HG03139 (cell line): Measurements from ENCODE around the gene TRAPPC6A.

Source experiments
- ATAC-seq: cut with Tn5 transposase; IDR thresholded peaks from one replicate; pipeline ENCODE4 v1.9.1; 2021; ENCODE audit not compliant: unreplicated experiment

TRAPPC6A gene

GRCh38 chr19:45186509-45187334, 8.7 kb upstream of the TRAPPC6A start:
- no peak for ATAC-seq

GRCh38 chr19:45184115-45184514, 6.1 kb upstream of the TRAPPC6A start:
- no peak for ATAC-seq

GRCh38 chr19:45182758-45183157, 4.7 kb upstream of the TRAPPC6A start:
- ATAC-seq, result no peak

GRCh38 chr19:45180936-45181335, 2.9 kb upstream of the TRAPPC6A start:
- no peak for ATAC-seq

GRCh38 chr19:45179892-45180370, 1.9 kb upstream of the TRAPPC6A start:
- no peak for ATAC-seq

- ATAC-seq, result no peak
Measured at GRCh38 chr19:45179072-45179891, 1.2 kb upstream of the TRAPPC6A start.

GRCh38 chr19:45178262-45179071, 430 bp upstream of the TRAPPC6A start, which contains the start of gene BLOC1S3:
TSS of gene BLOC1S3 (plus strand) at chr19:45178784. CDS start at chr19:45179297, 513 bp downstream.
- ATAC-seq, result peak; percentile 72

GRCh38 chr19:45175515-45176345, 2.3 kb downstream of the TRAPPC6A start:
- no peak for ATAC-seq

- no peak for ATAC-seq
Measured at GRCh38 chr19:45173816-45174215, 4.2 kb downstream of the TRAPPC6A start.

GRCh38 chr19:45172611-45173208, 5.3 kb downstream of the TRAPPC6A start:
- no peak for ATAC-seq

- no peak for ATAC-seq
Measured at GRCh38 chr19:45172173-45172572, 5.9 kb downstream of the TRAPPC6A start.

- no peak for ATAC-seq
Measured at GRCh38 chr19:45171211-45171623, 6.8 kb downstream of the TRAPPC6A start.

GRCh38 chr19:45170146-45171106, 7.6 kb downstream of the TRAPPC6A start:
- ATAC-seq, result no peak

- no peak for ATAC-seq
Measured at GRCh38 chr19:45169602-45170001, 8.4 kb downstream of the TRAPPC6A start.

- ATAC-seq, result no peak
Measured at GRCh38 chr19:45168767-45169351, 9.2 kb downstream of the TRAPPC6A start.

- no peak for ATAC-seq
Measured at GRCh38 chr19:45166723-45167252, 11.2 kb downstream of the TRAPPC6A start.

- ATAC-seq, result peak; percentile 54
Measured at GRCh38 chr19:45164577-45165335, 13.3 kb downstream of the TRAPPC6A start.
